Measurements from ENCODE around the gene IER5L. TPM values are rescaled to one million over a fixed set of nuclear protein-coding genes. Genes with fewer than 3 reads are reported as not detected.

The IER5L gene
- total and polyA plus RNA-seq, 2 of the 8 experiments (the other 6 are each of a cell fraction or from before 2014, with no cell fraction given): 0.65 to 1.0 TPM

- Histone ChIP-seq H4K91ac (replicated peaks; ENCODE audit: insufficient read length, low read length) (no peak overlapping the region), H4K8ac (ENCODE audit: extremely low read depth, insufficient read depth, low read length) (no peak overlapping the region), H2BK5ac (ENCODE audit: low read depth, low read length) (0 out of 2 replicates have a peak overlapping the region, but pooled peaks have one; percentile 12), H2AK5ac (ENCODE audit: low read depth, low read length) (peak overlapping the region; percentile 65; the same call in 1 of the 2 replicates), H4K20me1 (replicated peaks in 1 of 2; ENCODE audit: control insufficient read depth in 1 of 2, insufficient read depth in 2 of 2, low read length in 2 of 2) (peaks cover 0 to 2% of the 10 kb centered on the region in 2 experiments), H3K23me2 (ENCODE audit: low read depth, low read length) (peaks cover 10% of the 10 kb centered on the region), H3K27ac (ENCODE audit: low read depth, low read length) (no peak overlapping the region), H3K23ac (ENCODE audit: insufficient read length) (no peak overlapping the region), H3K79me1 (ENCODE audit: low read depth, low read length) (peaks cover 7% of the 10 kb centered on the region; the same call in 1 of the 2 replicates), H3K9me3 (ENCODE audit: insufficient read depth in 2 of 2, low read depth in 1 of 2, low read length in 1 of 2) (no peaks in the 10 kb centered on the region), H3K27me3 (replicated peaks in 1 of 4; ENCODE audit: control insufficient read depth in 3 of 4, extremely low read depth in 1 of 4, insufficient read depth in 3 of 4, low read length in 3 of 4) (no peaks in the 10 kb centered on the region), H3K4me1 (replicated peaks in 1 of 4; ENCODE audit: control insufficient read depth in 3 of 4, insufficient read depth in 4 of 4, low read length in 3 of 4) (peaks cover 0 to 14% (median 8%) of the 10 kb centered on the region in 4 experiments; a peak in 6 of 7 replicates), H3K18ac (ENCODE audit: extremely low read depth, low read length) (peak overlapping the region; percentile 60), H3K14ac (ENCODE audit: insufficient read length) (no peak overlapping the region), H2AFZ (ENCODE audit: low read length) (no peak overlapping the region), H3K4me2 (ENCODE audit: insufficient read depth in 1 of 2, low read depth in 2 of 2, low read length in 2 of 2) (peak overlapping the region; percentile 31 to 91), H2BK20ac (ENCODE audit: low read length) (no peak overlapping the region), H2BK12ac (ENCODE audit: low read depth, low read length) (no peak overlapping the region), H3K4ac (replicated peaks; ENCODE audit: insufficient read length, low read depth, low read length) (no peak overlapping the region), H3K36me3 (ENCODE audit: control insufficient read depth in 2 of 4, insufficient read depth in 4 of 4, low read length in 3 of 4) (peaks cover 0 to 9% (median 0%) of the 10 kb centered on the region in 4 experiments; a peak in 1 of 8 replicates), H3K79me2 (ENCODE audit: control insufficient read depth in 1 of 2, insufficient read depth in 2 of 2, low read length in 2 of 2) (peaks cover 0 to 19% of the 10 kb centered on the region in 2 experiments; a peak in 2 of 4 replicates), H2BK15ac (ENCODE audit: low read length) (no peak overlapping the region), H4K5ac (ENCODE audit: insufficient read length, low read depth, low read length) (no peak overlapping the region), H3K56ac (replicated peaks; ENCODE audit: insufficient read length, low read depth, low read length) (no peak overlapping the region), H2BK120ac (replicated peaks; ENCODE audit: low read depth, low read length) (no peak overlapping the region), H3K9ac (replicated peaks in 1 of 4; ENCODE audit: extremely low read depth in 1 of 4, low read depth in 3 of 4, low read length in 3 of 4) (no peak overlapping the region), H3K4me3 (ENCODE audit: extremely low read depth in 1 of 4, insufficient read depth in 2 of 4, low read depth in 3 of 4, low read length in 4 of 4) (peak overlapping the region in 1 of 4 experiments; percentile 70; a peak in 3 of 8 replicates)
- CTCF ChIA-PET (ENCODE audit: partially characterized antibody): interaction anchor here (0.7 to 3.7 kb wide), 7 partner anchors 10 to 541 kb away, joined by 3 to 12 read pairs (median 4); partner anchors contain the start of gene NTMT1
- FAIRE-seq (no peak), DNase-seq (ENCODE audit: low read depth in 1 of 2, low spot score in 2 of 2) (no peak)
- POLR2A ChIA-PET (ENCODE audit: partially characterized antibody): interaction anchor here (0.6 to 3.0 kb wide), 6 partner anchors 12 to 124 kb away, joined by 4 to 22 read pairs (median 6); partner anchors contain the start of gene IER5L
- TF ChIP-seq CEBPB (IDR thresholded peaks at IDR 0.05; ENCODE audit: low read depth, low read length): peak; percentile 77
- TF ChIP-seq, protein P1, sequence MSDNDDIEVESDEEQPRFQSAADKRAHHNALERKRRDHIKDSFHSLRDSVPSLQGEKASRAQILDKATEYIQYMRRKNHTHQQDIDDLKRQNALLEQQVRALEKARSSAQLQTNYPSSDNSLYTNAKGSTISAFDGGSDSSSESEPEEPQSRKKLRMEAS (IDR thresholded peaks at IDR 0.05): no peak
- WGBS, 2 experiments (ENCODE audit: extremely low coverage in 1 of 2, insufficient coverage in 1 of 2, insufficient read length in 1 of 2, insufficient replicate concordance in 2 of 2, low coverage in 1 of 2, low lambda C conversion rate in 2 of 2, missing lambda C conversion rate in 1 of 2): 74% methylated on average over 5 of the region's 5 CpGs; no CpG with 5 or more reads in 1 of the 2 experiments
These were observed 32.1 kb upstream of the IER5L start for GRCh38 chr9:129210125-129210524.
